HCT116 (cell line): ENCODE data around the gene TNIK. TPM values are rescaled to one million over a fixed set of nuclear protein-coding genes. Genes with fewer than 3 reads are reported as not detected.

Source experiments
- ATAC-seq: fragments of 200-7000 bp; cut with Tn5 transposase; 2 replicates; pipeline ENCODE4 v1.9.1; 2020; ENCODE audit warnings: mild to moderate bottlenecking, moderate library complexity
- BruUV-seq: library from RNA; stranded (reverse); fragments of 400-500 nt; replicated peaks from 2 replicates; lab custom pipeline; 2021; lab: Mats Ljungman, UMichigan
- CTCF ChIA-PET: fragments of 300-600 bp; sonication (Branson Sonifier 250); formaldehyde crosslinking; loops from one replicate; lab custom pipeline; 2021; ENCODE audit warnings: antibody characterized with exemption; lab: Charles Lee
- POLR2A ChIA-PET: fragments of 300-600, 350-600 bp; sonication (Branson Sonifier 250); formaldehyde crosslinking; loops from one replicate; lab custom pipeline; 2021; ENCODE audit warnings: antibody characterized with exemption; lab: Charles Lee
- RAD21 ChIA-PET, 2 experiments: fragments of 300-600 bp; sonication (Branson Sonifier 250); formaldehyde crosslinking; loops; one replicate each; lab custom pipeline; 2023; ENCODE audit warnings: low total read pairs in 2 of 2; ENCODE audit not compliant: uncharacterized antibody in 2 of 2, unreplicated experiment in 2 of 2, low non-redundant PET in 1 of 2; lab: Charles Lee
- DNase-seq: peaks from one replicate; pipeline ENCODE4 v3.0.0-alpha.2; 2010; ENCODE audit warnings: low read depth, low spot score
- H2AFZ ChIP-seq: fragments of 200-600 bp; shearing (Covaris generic), sonication (generic); 2 replicates; pipeline ENCODE4 v1.6.1; 2017; ENCODE audit warnings: low read depth, mixed run types, mixed read lengths, antibody characterized with exemption, low read length; ENCODE audit not compliant: poor library complexity, severe bottlenecking
- H3K27ac ChIP-seq: 2 replicates; pipeline ENCODE4 v1.5.1; 2012; ENCODE audit warnings: low read depth, low read length
- H3K27me3 ChIP-seq: fragments of 200-600 bp; sonication (generic); 2 replicates; pipeline ENCODE4 v1.6.1; 2016; ENCODE audit warnings: mixed run types, low read length, mixed read lengths; ENCODE audit not compliant: insufficient read depth
- H3K36me3 ChIP-seq, 2 experiments: fragments of 200-500 bp in 1 of 2; fragments of 200-600 bp in 1 of 2; sonication (Bioruptor generic) in 1 of 2; sonication (generic) in 1 of 2; 2 replicates each; pipeline versions ENCODE4 v1.5.1 to v1.6.1; 2014 to 2016; ENCODE audit warnings: low read length in 2 of 2, inconsistent platforms in 1 of 2, mixed read lengths in 1 of 2, mixed run types in 1 of 2; ENCODE audit not compliant: insufficient read depth in 2 of 2, control insufficient read depth in 1 of 2
- H3K4me1 ChIP-seq, 2 experiments: fragments of 200-600 bp in 1 of 2; sonication (generic) in 1 of 2; 2 replicates each; pipeline versions ENCODE4 v1.5.1 to v1.6.1; 2012 to 2017; ENCODE audit warnings: low read length in 2 of 2, inconsistent platforms in 1 of 2, mild to moderate bottlenecking in 1 of 2, mixed read lengths in 1 of 2, mixed run types in 1 of 2, moderate library complexity in 1 of 2; ENCODE audit not compliant: insufficient read depth in 2 of 2, control insufficient read depth in 1 of 2
- H3K4me2 ChIP-seq: fragments of 200-600 bp; sonication (generic); 2 replicates; pipeline ENCODE4 v1.6.1; 2017; ENCODE audit warnings: mixed run types, low read length, mixed read lengths
- H3K4me3 ChIP-seq, 2 experiments: fragments of 200-600 bp in 1 of 2; sonication (generic) in 1 of 2; replicated peaks in 1 of 2; 2 replicates each; pipeline ENCODE4 v1.5.1; 2011 to 2016; ENCODE audit warnings: low read length in 2 of 2, control low read depth in 1 of 2, low read depth in 1 of 2, mild to moderate bottlenecking in 1 of 2, mixed read lengths in 1 of 2, mixed run types in 1 of 2
- H3K79me2 ChIP-seq: fragments of 200-600 bp; sonication (generic); 2 replicates; pipeline ENCODE4 v1.6.1; 2017; ENCODE audit warnings: mild to moderate bottlenecking, mixed run types, low read length, moderate library complexity, mixed read lengths; ENCODE audit not compliant: insufficient read depth
- H3K9ac ChIP-seq: fragments of 200-600 bp; sonication (generic); 2 replicates; pipeline ENCODE4 v1.6.1; 2016; ENCODE audit warnings: low read length, mixed read lengths
- H3K9me2 ChIP-seq: fragments of 200-600 bp; sonication (generic), shearing (Covaris generic); 2 replicates; pipeline ENCODE4 v1.6.1; 2017; ENCODE audit warnings: mixed run types, mild to moderate bottlenecking, moderate library complexity; ENCODE audit not compliant: insufficient read depth
- H3K9me3 ChIP-seq, 2 experiments: fragments of 200-500 bp in 1 of 2; fragments of 200-600 bp in 1 of 2; sonication (Bioruptor generic) in 1 of 2; sonication (generic) in 1 of 2; 2 replicates each; pipeline ENCODE4 v1.6.1; 2014 to 2017; ENCODE audit warnings: low read length in 2 of 2, mixed read lengths in 2 of 2, inconsistent platforms in 1 of 2, low read depth in 1 of 2, mild to moderate bottlenecking in 1 of 2, mixed run types in 1 of 2, moderate library complexity in 1 of 2; ENCODE audit not compliant: control insufficient read depth in 1 of 2, insufficient read depth in 1 of 2
- H4K20me1 ChIP-seq: fragments of 200-600 bp; sonication (generic), shearing (Covaris generic); 2 replicates; pipeline ENCODE4 v1.6.1; 2017; ENCODE audit warnings: mixed run types, mild to moderate bottlenecking, moderate library complexity; ENCODE audit not compliant: insufficient read depth
- CBX3 ChIP-seq: IDR thresholded peaks from 2 replicates; pipeline ENCODE4 v1.6.1; 2012; ENCODE audit warnings: low read depth
- CEBPB ChIP-seq: IDR thresholded peaks from 2 replicates; pipeline ENCODE4 v1.6.1; 2012; ENCODE audit warnings: low read depth
- EGR1 ChIP-seq: IDR thresholded peaks from 2 replicates; pipeline ENCODE4 v1.6.1; 2012; ENCODE audit warnings: low read depth
- EZH2 ChIP-seq: fragments of 200-600 bp; sonication (generic); IDR thresholded peaks from 2 replicates; pipeline ENCODE4 v1.6.1; 2017; ENCODE audit warnings: antibody characterized with exemption, mixed run types
- EZH2phosphoT487 ChIP-seq: fragments of 200-600 bp; IDR thresholded peaks from 2 replicates; pipeline ENCODE4 v1.6.1; 2018; ENCODE audit warnings: antibody characterized with exemption, borderline replicate concordance
- FOSL1 ChIP-seq: IDR thresholded peaks from 2 replicates; pipeline ENCODE4 v1.6.1; 2012; ENCODE audit warnings: low read depth
- JUND ChIP-seq: IDR thresholded peaks from 2 replicates; pipeline ENCODE4 v1.6.1; 2012
- POLR2A ChIP-seq: IDR thresholded peaks from 2 replicates; pipeline ENCODE4 v1.7.0; 2011; ENCODE audit warnings: borderline replicate concordance; ENCODE audit not compliant: insufficient read depth, insufficient read length; ENCODE audit errors: extremely low read depth
- POLR2AphosphoS5 ChIP-seq: IDR thresholded peaks from 2 replicates; pipeline ENCODE4 v1.6.1; 2011; ENCODE audit warnings: mild to moderate bottlenecking, low read depth, low read length, moderate library complexity
- RAD21 ChIP-seq: IDR thresholded peaks from 2 replicates; pipeline ENCODE4 v1.6.1; 2012; ENCODE audit warnings: low read depth, mild to moderate bottlenecking
- SIN3A ChIP-seq: IDR thresholded peaks from 2 replicates; pipeline ENCODE4 v1.6.1; 2012; ENCODE audit warnings: low read depth
- SP1 ChIP-seq: IDR thresholded peaks from 2 replicates; pipeline ENCODE4 v1.6.1; 2012; ENCODE audit warnings: low read depth
- YY1 ChIP-seq: IDR thresholded peaks from 2 replicates; pipeline ENCODE4 v1.6.1; 2011; ENCODE audit warnings: low read length, low read depth, moderate library complexity, mild to moderate bottlenecking; ENCODE audit not compliant: insufficient replicate concordance; ENCODE audit errors: extremely low read depth
- ZBTB33 ChIP-seq: IDR thresholded peaks from 2 replicates; pipeline ENCODE4 v1.6.1; 2011; ENCODE audit warnings: mild to moderate bottlenecking, low read length, moderate library complexity; ENCODE audit not compliant: insufficient replicate concordance; ENCODE audit errors: extremely low read depth
- ZNF274 ChIP-seq: fragments of 200-500 bp; sonication (Bioruptor generic); IDR thresholded peaks from 2 replicates; pipeline ENCODE4 v1.6.1; 2014; ENCODE audit warnings: mild to moderate bottlenecking, low read depth, low read length, inconsistent platforms
- intact Hi-C: fragments of 100-400 bp; cut with micrococcal nuclease; formaldehyde crosslinking; loops from 2 replicates; pipeline ENCODE4 v1.10.0; 2022
- total RNA-seq: library from RNA; stranded (reverse); gene quantifications from one replicate; pipeline ENCODE4 v1.2.1, GENCODE V29; 2021; ENCODE audit not compliant: unreplicated experiment

The TNIK gene
- total RNA-seq, 1 experiment from 2014 or later = 24.1 TPM

- no peaks in the 10 kb centered on the region for H3K9me2 ChIP-seq
- no peaks in the 10 kb centered on the region for H3K36me3 ChIP-seq
- ATAC-seq (no peak), DNase-seq (no peak)
- H3K79me2 ChIP-seq = no peaks in the 10 kb centered on the region
- no peak overlapping the region for H3K27ac ChIP-seq
- ChIA-PET RAD21 (no interaction called here), POLR2A (no interaction called here), CTCF (interaction anchor here (0.6 kb wide), 1 partner anchor 1093 kb away, joined by 3 read pairs; no protein-coding TSS in a partner anchor)
- H2AFZ ChIP-seq = no peak overlapping the region
- H3K27me3 ChIP-seq = no peaks in the 10 kb centered on the region
- H3K9ac ChIP-seq = no peak overlapping the region
- no peak overlapping the region for H3K4me3 ChIP-seq
- TF ChIP-seq CEBPB (no peak), SP1 (no peak), CBX3 (no peak), EGR1 (no peak), JUND (no peak), EZH2phosphoT487 (no peak), SIN3A (no peak), POLR2AphosphoS5 (no peak), ZNF274 (no peak), ZBTB33 (no peak), YY1 (no peak), RAD21 (no peak), POLR2A (no peak), EZH2 (no peak), FOSL1 (no peak)
- no peak overlapping the region for H3K4me2 ChIP-seq
- no TSS peak for BruUV-seq
- H3K4me1 ChIP-seq = no peaks in the 10 kb centered on the region
- no peaks in the 10 kb centered on the region for H3K9me3 ChIP-seq
- H4K20me1 ChIP-seq = no peaks in the 10 kb centered on the region
- intact Hi-C loops = no loop called here
Measured at GRCh38 chr3:171504376-171504775, 44.2 kb upstream of the TNIK start.
